ENCODE data around the gene PHLDB1. TPM values are rescaled to one million over a fixed set of nuclear protein-coding genes. Genes with fewer than 3 reads are reported as not detected.
A peak's percentile ranks its signal among the peaks of the same experiment; 100 is the strongest.

The PHLDB1 gene
- total RNA-seq, 1 donor from 2014 or later, result 165 TPM

DNA sequence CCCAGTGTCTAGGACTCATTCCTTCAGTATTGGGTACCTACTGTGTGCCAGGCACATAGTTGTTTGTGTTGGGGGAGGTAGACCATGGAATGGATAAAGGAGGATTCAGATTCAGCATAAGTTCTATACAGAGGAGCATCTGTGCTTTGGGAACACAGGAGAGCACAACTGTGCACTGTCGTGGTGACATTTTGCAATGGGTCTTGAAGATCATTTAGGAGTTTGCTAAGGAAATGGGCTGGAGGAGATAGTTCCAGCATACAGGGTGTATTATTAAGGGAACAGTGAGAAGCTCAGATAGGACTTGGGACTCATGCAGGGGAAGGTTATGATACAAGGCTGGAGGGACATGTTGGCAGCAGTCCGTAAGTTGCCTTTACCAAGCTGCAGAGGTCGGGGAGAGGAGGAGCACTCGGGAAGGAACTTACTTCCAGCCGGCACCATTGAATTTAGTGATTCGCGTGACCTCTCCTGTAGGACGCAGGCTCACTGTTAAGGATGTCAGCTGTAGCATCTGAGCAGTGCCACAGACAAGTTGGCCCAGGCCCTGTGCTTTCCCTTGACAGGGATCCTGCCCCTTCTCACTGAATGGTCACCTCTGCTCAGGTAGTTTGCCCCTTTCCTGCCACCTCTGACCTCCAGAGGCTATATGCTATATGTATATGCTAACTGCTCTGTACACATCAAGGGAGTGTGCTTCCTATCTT, 46.4 kb downstream of the PHLDB1 start:
- no peak for DNase-seq (ENCODE audit: extremely low spot score, unreplicated experiment)
- Mint-ChIP-seq H3K27ac (ENCODE audit: unreplicated experiment) (peak overlapping the region; percentile 12), H3K36me3 (ENCODE audit: unreplicated experiment) (peaks cover 59% of the 10 kb centered on the region), H3K27me3 (ENCODE audit: unreplicated experiment) (no peaks in the 10 kb centered on the region), H3K9me3 (ENCODE audit: unreplicated experiment) (no peaks in the 10 kb centered on the region), H3K4me3 (ENCODE audit: unreplicated experiment) (no peak overlapping the region), H3K4me1 (ENCODE audit: unreplicated experiment) (peaks cover 11% of the 10 kb centered on the region)
- TF ChIP-seq, protein P1, sequence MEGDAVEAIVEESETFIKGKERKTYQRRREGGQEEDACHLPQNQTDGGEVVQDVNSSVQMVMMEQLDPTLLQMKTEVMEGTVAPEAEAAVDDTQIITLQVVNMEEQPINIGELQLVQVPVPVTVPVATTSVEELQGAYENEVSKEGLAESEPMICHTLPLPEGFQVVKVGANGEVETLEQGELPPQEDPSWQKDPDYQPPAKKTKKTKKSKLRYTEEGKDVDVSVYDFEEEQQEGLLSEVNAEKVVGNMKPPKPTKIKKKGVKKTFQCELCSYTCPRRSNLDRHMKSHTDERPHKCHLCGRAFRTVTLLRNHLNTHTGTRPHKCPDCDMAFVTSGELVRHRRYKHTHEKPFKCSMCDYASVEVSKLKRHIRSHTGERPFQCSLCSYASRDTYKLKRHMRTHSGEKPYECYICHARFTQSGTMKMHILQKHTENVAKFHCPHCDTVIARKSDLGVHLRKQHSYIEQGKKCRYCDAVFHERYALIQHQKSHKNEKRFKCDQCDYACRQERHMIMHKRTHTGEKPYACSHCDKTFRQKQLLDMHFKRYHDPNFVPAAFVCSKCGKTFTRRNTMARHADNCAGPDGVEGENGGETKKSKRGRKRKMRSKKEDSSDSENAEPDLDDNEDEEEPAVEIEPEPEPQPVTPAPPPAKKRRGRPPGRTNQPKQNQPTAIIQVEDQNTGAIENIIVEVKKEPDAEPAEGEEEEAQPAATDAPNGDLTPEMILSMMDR (IDR thresholded peaks at IDR 0.05), result no peak

DNA sequence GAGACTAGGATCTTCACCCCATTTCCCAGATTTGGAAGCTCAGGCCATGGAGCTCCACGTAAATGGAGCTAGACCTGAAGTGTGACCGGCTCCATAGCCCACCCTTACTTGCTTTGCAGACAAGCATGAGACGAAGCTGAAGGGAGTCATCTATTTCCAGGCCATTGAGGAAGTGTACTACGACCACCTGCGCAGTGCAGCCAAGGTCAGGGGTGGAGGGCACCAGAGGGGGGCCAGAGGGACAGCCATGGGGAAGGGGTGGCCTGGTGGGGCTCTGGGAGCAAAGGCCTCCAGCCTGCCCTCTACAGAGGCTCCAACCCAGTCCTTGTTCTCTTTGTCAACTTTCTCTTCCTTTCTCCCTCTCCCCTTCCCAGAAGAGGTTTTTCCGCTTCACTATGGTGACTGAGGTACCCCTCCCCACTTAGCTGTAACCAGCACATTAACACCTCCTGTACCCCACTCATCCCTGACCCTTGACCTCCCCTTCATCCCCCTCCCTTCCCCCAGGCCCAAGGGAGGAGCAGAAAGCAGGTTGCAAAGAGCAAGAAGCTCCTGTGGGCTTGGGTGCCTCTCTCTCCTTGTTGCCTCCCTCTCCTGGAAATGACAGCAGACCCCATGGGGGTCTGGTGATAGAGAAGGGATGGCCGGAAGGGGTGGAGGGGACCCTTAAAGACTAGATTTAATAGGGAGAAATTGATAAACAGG, 48.2 kb downstream of the PHLDB1 start:
- H3K27ac Mint-ChIP-seq (ENCODE audit: unreplicated experiment), result no peak overlapping the region
- H3K9me3 Mint-ChIP-seq (ENCODE audit: unreplicated experiment), result no peaks in the 10 kb centered on the region
- no peak for DNase-seq (ENCODE audit: extremely low spot score, unreplicated experiment)
- no peaks in the 10 kb centered on the region for H3K27me3 Mint-ChIP-seq (ENCODE audit: unreplicated experiment)
- TF ChIP-seq, protein P1 (IDR thresholded peaks at IDR 0.05), result no peak
- H3K4me1 Mint-ChIP-seq (ENCODE audit: unreplicated experiment), result peaks cover 20% of the 10 kb centered on the region
- no peak overlapping the region for H3K4me3 Mint-ChIP-seq (ENCODE audit: unreplicated experiment)
- peaks cover 46% of the 10 kb centered on the region for H3K36me3 Mint-ChIP-seq (ENCODE audit: unreplicated experiment)

DNA sequence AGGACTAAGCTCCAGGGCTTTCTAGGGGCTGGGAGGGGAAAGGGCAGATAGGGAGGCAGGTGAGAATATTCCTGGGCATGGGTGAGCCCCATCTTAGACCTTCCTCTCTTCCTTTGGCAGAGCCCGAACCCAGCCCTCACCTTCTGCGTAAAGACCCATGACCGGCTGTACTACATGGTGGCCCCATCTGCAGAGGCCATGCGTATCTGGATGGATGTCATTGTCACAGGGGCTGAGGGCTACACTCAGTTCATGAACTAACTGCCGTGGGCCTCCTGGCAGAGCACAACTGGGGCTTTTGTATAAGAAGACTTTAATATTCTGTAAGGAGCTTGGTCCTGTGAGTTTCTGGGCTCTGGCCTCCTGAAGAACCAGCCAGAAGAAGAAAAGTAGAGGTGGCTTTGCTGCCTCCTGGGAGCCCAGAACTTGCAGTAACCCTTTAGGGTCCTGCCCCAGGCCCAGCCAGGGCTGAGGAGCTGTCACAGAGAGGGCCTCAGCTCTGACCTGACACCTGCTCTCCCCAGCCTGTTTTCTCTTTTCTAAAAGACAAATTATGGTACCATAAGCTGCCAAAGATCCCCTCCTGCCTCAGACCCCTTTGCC, 49.2 kb downstream of the PHLDB1 start:
- H3K4me1 Mint-ChIP-seq (ENCODE audit: unreplicated experiment), result peaks cover 20% of the 10 kb centered on the region
- no peaks in the 10 kb centered on the region for H3K27me3 Mint-ChIP-seq (ENCODE audit: unreplicated experiment)
- H3K9me3 Mint-ChIP-seq (ENCODE audit: unreplicated experiment), result no peaks in the 10 kb centered on the region
- TF ChIP-seq, protein P1 (IDR thresholded peaks at IDR 0.05), result no peak
- H3K4me3 Mint-ChIP-seq (ENCODE audit: unreplicated experiment), result no peak overlapping the region
- peaks cover 41% of the 10 kb centered on the region for H3K36me3 Mint-ChIP-seq (ENCODE audit: unreplicated experiment)
- H3K27ac Mint-ChIP-seq (ENCODE audit: unreplicated experiment), result peak overlapping the region; percentile 39
- no peak for DNase-seq (ENCODE audit: extremely low spot score, unreplicated experiment)

DNA sequence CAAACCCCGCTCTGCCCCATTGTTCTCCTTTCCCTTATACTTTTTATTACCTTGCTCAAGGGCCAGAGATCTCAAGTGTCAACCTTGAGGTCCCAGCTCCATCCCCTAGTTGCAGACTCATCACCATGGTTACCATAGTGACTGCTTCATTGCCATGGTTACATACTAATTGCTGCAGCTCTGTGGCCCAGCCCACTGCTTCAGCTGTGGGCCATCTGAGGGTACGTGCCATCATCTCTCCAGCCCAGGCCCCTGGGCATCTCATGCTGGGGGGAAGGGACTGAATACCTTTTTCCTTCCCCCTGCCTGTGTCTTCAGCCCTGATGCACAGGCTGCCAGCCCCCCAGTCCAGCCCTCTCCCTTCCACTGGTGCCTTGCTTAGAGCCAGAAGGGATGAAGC, 49.8 kb downstream of the PHLDB1 start:
- peak overlapping the region; percentile 39 for H3K27ac Mint-ChIP-seq (ENCODE audit: unreplicated experiment)
- H3K36me3 Mint-ChIP-seq (ENCODE audit: unreplicated experiment), result peaks cover 36% of the 10 kb centered on the region
- H3K4me1 Mint-ChIP-seq (ENCODE audit: unreplicated experiment), result peaks cover 21% of the 10 kb centered on the region
- H3K4me3 Mint-ChIP-seq (ENCODE audit: unreplicated experiment), result no peak overlapping the region
- TF ChIP-seq, protein P1 (IDR thresholded peaks at IDR 0.05), result no peak
- DNase-seq (ENCODE audit: extremely low spot score, unreplicated experiment), result no peak
- no peaks in the 10 kb centered on the region for H3K9me3 Mint-ChIP-seq (ENCODE audit: unreplicated experiment)
- no peaks in the 10 kb centered on the region for H3K27me3 Mint-ChIP-seq (ENCODE audit: unreplicated experiment)
